GM12892 (cell line): ENCODE results near the gene KCNJ4.

ENCODE experiments used
- DNase-seq: peaks from one replicate; pipeline ENCODE4 v3.0.0; 2011; ENCODE audit not compliant: insufficient read length
- FAIRE-seq: peaks from 2 replicates; lab custom pipeline; 2011; peaks lifted over from hg19 to GRCh38; lab: Jason Lieb, UNC
- POLR2A ChIP-seq: IDR thresholded peaks from 2 replicates; pipeline ENCODE4 v1.6.1; 2011; ENCODE audit warnings: low read depth, low read length, control low read depth
- POLR2AphosphoS5 ChIP-seq: IDR thresholded peaks from 2 replicates; pipeline ENCODE4 v1.6.1; 2011; ENCODE audit warnings: low read depth, low read length, control low read depth
- TAF1 ChIP-seq: IDR thresholded peaks from 2 replicates; pipeline ENCODE4 v1.6.1; 2011; ENCODE audit warnings: low read depth, mild to moderate bottlenecking, control low read depth, low read length, borderline replicate concordance

KCNJ4 gene

GRCh38 chr22:38456841-38457699 lies 2.1 kb upstream of the KCNJ4 start:
- no peak for TF ChIP-seq POLR2A
- no peak for TF ChIP-seq TAF1
- FAIRE-seq: no peak
- no peak for DNase-seq

GRCh38 chr22:38456272-38456835 lies 1.4 kb upstream of the KCNJ4 start:
- no peak for DNase-seq
- no peak for TF ChIP-seq POLR2A
- TF ChIP-seq POLR2AphosphoS5: no peak
- no peak for TF ChIP-seq TAF1
- no peak for FAIRE-seq

GRCh38 chr22:38455530-38456271 lies 702 bp upstream of the KCNJ4 start:
- FAIRE-seq (no peak), DNase-seq (no peak)
- TF ChIP-seq POLR2AphosphoS5: no peak
- no peak for TF ChIP-seq POLR2A
- no peak for TF ChIP-seq TAF1

GRCh38 chr22:38454353-38455075 lies 485 bp downstream of the KCNJ4 start:
- DNase-seq (no peak), FAIRE-seq (no peak)
- TF ChIP-seq POLR2AphosphoS5 (no peak), POLR2A (no peak), TAF1 (no peak)

- DNase-seq (no peak), FAIRE-seq (no peak)
- TF ChIP-seq TAF1 (no peak), POLR2A (no peak), POLR2AphosphoS5 (no peak)
Observed at GRCh38 chr22:38453996-38454352, 1.0 kb downstream of the KCNJ4 start.

GRCh38 chr22:38453066-38453672 lies 1.8 kb downstream of the KCNJ4 start:
- TF ChIP-seq POLR2A (no peak), POLR2AphosphoS5 (no peak), TAF1 (no peak)
- DNase-seq: no peak

GRCh38 chr22:38452373-38453065 lies 2.5 kb downstream of the KCNJ4 start:
- FAIRE-seq (no peak), DNase-seq (no peak)
- TF ChIP-seq POLR2A: no peak
- TF ChIP-seq TAF1: no peak
- TF ChIP-seq POLR2AphosphoS5: no peak

More at GRCh38 chr22:38453066-38453672, 1.8 kb downstream of the KCNJ4 start:
- no peak for FAIRE-seq

GRCh38 chr22:38451864-38452263 lies 3.1 kb downstream of the KCNJ4 start:
- no peak for FAIRE-seq

GRCh38 chr22:38451404-38451803 lies 3.6 kb downstream of the KCNJ4 start:
- no peak for TF ChIP-seq TAF1
- no peak for FAIRE-seq
- DNase-seq: no peak

More at GRCh38 chr22:38451864-38452263, 3.1 kb downstream of the KCNJ4 start:
- TF ChIP-seq POLR2A (no peak), TAF1 (no peak), POLR2AphosphoS5 (no peak)
- DNase-seq: no peak

- DNase-seq (no peak), FAIRE-seq (no peak)
Observed at GRCh38 chr22:38450234-38450797, 4.7 kb downstream of the KCNJ4 start.

More at GRCh38 chr22:38450234-38450797, 4.7 kb downstream of the KCNJ4 start:
- TF ChIP-seq TAF1 (no peak), POLR2A (no peak), POLR2AphosphoS5 (no peak)
